ENCODE measurements around the gene MTHFD2.

Gene MTHFD2

GRCh38 chr2:74162951-74163350 lies 35.5 kb upstream of the MTHFD2 start:
- H3K27ac ChIP-seq, result no peak overlapping the region
- no peak for TF ChIP-seq CTCF (IDR thresholded peaks at IDR 0.05; ENCODE audit: low read depth, low read length, missing control alignments)
- H3K27me3 ChIP-seq (replicated peaks), result no peaks in the 10 kb centered on the region
- peaks cover 64% of the 10 kb centered on the region for H3K36me3 ChIP-seq (replicated peaks)
- H3K4me3 ChIP-seq (ENCODE audit: low read depth, low read length), result no peak overlapping the region
- in situ Hi-C loops (cut with HindIII; ENCODE audit: low pct_ligation_motif_present, low sequenced_read_pairs), result no loop called here
- DNase-seq, result no peak

- no peak for DNase-seq
- Histone ChIP-seq H3K27ac (no peak overlapping the region), H3K4me3 (ENCODE audit: low read depth, low read length) (no peak overlapping the region), H3K27me3 (replicated peaks) (no peaks in the 10 kb centered on the region), H3K36me3 (replicated peaks) (peaks cover 65% of the 10 kb centered on the region)
- no peak for TF ChIP-seq CTCF (IDR thresholded peaks at IDR 0.05; ENCODE audit: low read depth, low read length, missing control alignments)
- in situ Hi-C loops (cut with HindIII; ENCODE audit: low pct_ligation_motif_present, low sequenced_read_pairs), result no loop called here
These were observed 33.7 kb upstream of the MTHFD2 start for GRCh38 chr2:74164761-74165160.

- no peak overlapping the region for H3K27ac ChIP-seq
- DNase-seq, result no peak
- no peak overlapping the region for H3K4me3 ChIP-seq (ENCODE audit: low read depth, low read length)
- no peak for TF ChIP-seq CTCF (IDR thresholded peaks at IDR 0.05; ENCODE audit: low read depth, low read length, missing control alignments)
- peaks cover 61% of the 10 kb centered on the region for H3K36me3 ChIP-seq (replicated peaks)
- in situ Hi-C loops (cut with HindIII; ENCODE audit: low pct_ligation_motif_present, low sequenced_read_pairs), result no loop called here
- no peaks in the 10 kb centered on the region for H3K27me3 ChIP-seq (replicated peaks)
These were observed 29.7 kb upstream of the MTHFD2 start for GRCh38 chr2:74168739-74169138.

GRCh38 chr2:74174909-74175308 lies 23.5 kb upstream of the MTHFD2 start:
- H3K4me3 ChIP-seq (ENCODE audit: low read depth, low read length), result no peak overlapping the region
- H3K27ac ChIP-seq, result no peak overlapping the region
- H3K36me3 ChIP-seq (replicated peaks), result peaks cover 15% of the 10 kb centered on the region
- in situ Hi-C loops (cut with HindIII; ENCODE audit: low pct_ligation_motif_present, low sequenced_read_pairs), result no loop called here
- no peak for TF ChIP-seq CTCF (IDR thresholded peaks at IDR 0.05; ENCODE audit: low read depth, low read length, missing control alignments)
- no peaks in the 10 kb centered on the region for H3K27me3 ChIP-seq (replicated peaks)
- DNase-seq, result no peak

GRCh38 chr2:74177696-74178095 lies 20.7 kb upstream of the MTHFD2 start:
- in situ Hi-C loops (cut with HindIII; ENCODE audit: low pct_ligation_motif_present, low sequenced_read_pairs), result no loop called here
- TF ChIP-seq CTCF (IDR thresholded peaks at IDR 0.05; ENCODE audit: low read depth, low read length, missing control alignments), result no peak
- peak overlapping the region; percentile 73 for H3K27ac ChIP-seq
- DNase-seq, result no peak
- no peaks in the 10 kb centered on the region for H3K36me3 ChIP-seq (replicated peaks)
- peak overlapping the region; percentile 61 for H3K4me3 ChIP-seq (ENCODE audit: low read depth, low read length)
- H3K27me3 ChIP-seq (replicated peaks), result no peaks in the 10 kb centered on the region
